ENCODE measurements around the gene EID3.

- TF ChIP-seq CTCF (conservative IDR thresholded peaks at IDR 0.05; ENCODE audit: low read length): no peak
- no peak for TF ChIP-seq EZH2phosphoT487 (IDR thresholded peaks at IDR 0.05; ENCODE audit: borderline replicate concordance)
Measured at GRCh38 chr12:104350211-104351056, 46.9 kb downstream of the EID3 start.

Measured in Loucy (cell line).